Keratinocyte (primary cell): ENCODE measurements around the gene TBC1D3B.

ENCODE experiments used
- CTCF ChIP-seq, 3 experiments: IDR thresholded peaks in 1 of 3; conservative IDR thresholded peaks in 1 of 3; optimal IDR thresholded peaks in 1 of 3; 2 replicates in 2 of 3; 3 replicates in 1 of 3; pipeline versions ENCODE3 to v1.5.1; 2011; ENCODE audit warnings: low read length in 3 of 3, mild to moderate bottlenecking in 3 of 3, moderate library complexity in 2 of 3, control low read depth in 1 of 3, inconsistent platforms in 1 of 3; ENCODE audit not compliant: insufficient read depth in 2 of 3; ENCODE audit errors: extremely low read depth in 1 of 3
- EZH2 ChIP-seq: IDR thresholded peaks from one replicate; pipeline ENCODE4 v1.6.1; 2012; ENCODE audit warnings: inconsistent platforms, mild to moderate bottlenecking, low read length, moderate library complexity

- TF ChIP-seq CTCF (optimal IDR thresholded peaks at IDR 0.05 in 1 of 3, IDR thresholded peaks at IDR 0.05 in 1 of 3, conservative IDR thresholded peaks at IDR 0.05 in 1 of 3; ENCODE audit: extremely low read depth in 1 of 3, insufficient read depth in 2 of 3, low read length in 3 of 3) (no peak), EZH2 (no peak)
Observed at GRCh38 chr17:36182176-36183000, 6.0 kb upstream of the TBC1D3B start.
